DMS153 (cell line): ENCODE data around the gene SZT2.

Experiments used
- DNase-seq: peaks from one replicate; lab custom pipeline; 2025; lab: John Stamatoyannopoulos, UW

Gene SZT2

GRCh38 chr1:43441894-43442637 lies 52.4 kb downstream of the SZT2 start:
- no peak for DNase-seq

DNA sequence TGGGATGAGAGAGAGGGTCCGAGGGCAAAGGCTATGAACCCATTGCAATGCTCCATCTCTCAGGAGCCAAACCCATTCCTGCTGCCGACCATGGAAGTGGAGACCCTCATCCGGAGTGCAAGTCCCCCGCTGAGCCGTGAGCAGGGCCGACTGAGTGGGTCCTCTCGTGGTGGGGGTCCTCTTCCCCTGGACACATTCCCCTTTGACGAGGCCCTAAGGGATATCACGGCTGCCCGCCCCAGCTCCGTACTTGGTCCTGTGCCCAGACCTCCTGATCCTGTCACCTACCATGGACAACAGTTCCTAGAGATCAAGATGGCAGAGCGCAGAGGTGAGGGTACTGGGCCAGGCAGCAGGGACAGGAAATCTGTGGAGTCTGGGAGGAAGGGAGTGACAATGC lies 53.1 kb downstream of the SZT2 start:
- no peak for DNase-seq

DNA sequence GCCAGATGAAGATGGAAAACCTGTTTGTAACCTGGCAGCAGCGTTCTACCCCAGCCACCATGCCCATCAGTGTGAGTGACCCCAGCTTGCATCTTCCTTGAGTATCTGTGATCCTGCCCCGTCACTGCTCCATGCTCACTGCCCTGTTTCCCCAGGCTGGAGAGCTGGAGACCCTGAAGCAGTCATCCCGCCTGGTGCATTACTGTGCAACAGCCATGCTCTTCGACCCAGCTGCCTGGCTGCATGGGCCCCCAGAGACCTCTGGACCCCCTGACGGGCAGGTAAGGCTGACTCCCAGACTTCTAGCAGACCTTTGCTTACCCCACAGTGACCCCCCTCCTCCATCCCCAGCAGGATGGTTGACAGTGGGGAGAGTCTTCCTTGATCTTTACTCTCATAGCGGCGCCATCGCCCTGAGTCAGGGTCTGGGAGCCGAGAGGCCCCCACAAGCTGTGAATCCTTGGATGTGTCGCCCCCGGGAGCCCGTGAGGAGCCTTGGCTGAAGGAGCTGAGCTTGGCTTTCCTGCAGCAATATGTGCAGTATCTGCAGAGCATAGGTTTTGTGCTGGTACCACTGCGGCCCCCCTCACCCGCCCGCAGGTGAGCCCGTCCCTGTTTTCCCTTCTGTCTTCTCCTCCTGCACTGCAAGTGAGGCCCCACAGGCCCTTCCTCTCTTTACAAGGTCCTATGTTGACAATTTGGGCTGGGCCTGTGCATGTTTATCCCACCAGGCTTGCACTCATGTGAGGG lies 53.7 kb downstream of the SZT2 start:
- no peak for DNase-seq

- no peak for DNase-seq
Observed at GRCh38 chr1:43444151-43444828, 54.6 kb downstream of the SZT2 start.

DNA sequence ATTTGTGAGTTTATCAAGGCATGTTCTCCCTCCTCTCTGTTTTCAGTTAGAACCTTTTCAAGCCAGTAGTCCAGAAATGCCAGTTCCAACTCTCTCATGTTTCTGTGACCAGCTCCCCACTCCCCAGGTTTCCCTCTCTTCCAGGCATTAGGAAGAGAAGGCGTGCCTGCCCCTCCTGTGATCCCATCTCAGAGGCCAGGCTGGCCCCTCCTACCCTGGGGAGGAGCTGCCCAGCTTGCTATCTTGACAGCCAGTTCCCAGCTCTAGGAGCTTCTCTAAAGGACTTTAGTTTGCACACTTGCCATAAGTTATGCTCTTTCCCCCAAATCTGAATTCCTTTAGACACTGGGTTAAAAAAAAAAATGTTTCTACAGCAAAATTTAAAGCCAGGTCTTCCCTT lies 55.1 kb downstream of the SZT2 start:
- no peak for DNase-seq

DNA sequence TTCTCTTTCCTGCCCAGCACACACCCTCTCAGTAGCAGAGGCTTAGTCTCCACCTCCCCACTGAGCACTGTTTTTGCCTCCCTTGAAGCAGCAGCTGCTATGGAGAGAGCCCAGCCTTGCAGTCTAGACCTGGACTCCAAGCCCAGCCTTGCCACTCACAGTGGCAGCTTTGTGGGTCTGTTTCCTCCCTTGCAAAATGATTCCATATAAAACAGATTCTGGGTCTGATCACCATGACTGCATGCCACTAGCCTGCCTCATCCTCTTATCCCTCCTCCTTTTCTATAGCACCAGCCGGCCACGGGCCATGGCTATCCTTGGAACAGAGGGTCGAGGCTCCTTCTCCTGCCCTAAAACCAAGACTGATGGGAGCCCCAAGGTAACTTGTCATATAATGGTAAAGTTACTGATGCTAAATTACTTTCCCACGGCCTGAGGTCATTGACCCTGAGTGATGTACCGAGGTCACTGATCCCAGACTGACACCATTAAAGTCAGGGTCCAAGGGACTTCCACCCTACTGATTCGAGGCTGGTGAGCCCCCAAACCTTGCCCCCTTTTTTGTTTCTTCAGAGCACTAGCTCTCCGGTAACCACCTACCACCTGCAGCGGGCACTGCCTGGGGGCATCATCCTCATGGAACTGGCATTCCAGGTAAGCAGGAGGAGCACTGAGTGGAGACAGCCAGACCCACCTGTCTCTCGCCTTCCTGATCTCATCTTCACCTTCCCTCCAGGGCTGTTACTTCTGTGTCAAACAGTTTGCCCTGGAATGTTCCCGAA lies 56.1 kb downstream of the SZT2 start:
- no peak for DNase-seq

- DNase-seq, result no peak
Observed at GRCh38 chr1:43446388-43446740, 56.7 kb downstream of the SZT2 start.

GRCh38 chr1:43446881-43447835 lies 57.5 kb downstream of the SZT2 start:
- no peak for DNase-seq

DNA sequence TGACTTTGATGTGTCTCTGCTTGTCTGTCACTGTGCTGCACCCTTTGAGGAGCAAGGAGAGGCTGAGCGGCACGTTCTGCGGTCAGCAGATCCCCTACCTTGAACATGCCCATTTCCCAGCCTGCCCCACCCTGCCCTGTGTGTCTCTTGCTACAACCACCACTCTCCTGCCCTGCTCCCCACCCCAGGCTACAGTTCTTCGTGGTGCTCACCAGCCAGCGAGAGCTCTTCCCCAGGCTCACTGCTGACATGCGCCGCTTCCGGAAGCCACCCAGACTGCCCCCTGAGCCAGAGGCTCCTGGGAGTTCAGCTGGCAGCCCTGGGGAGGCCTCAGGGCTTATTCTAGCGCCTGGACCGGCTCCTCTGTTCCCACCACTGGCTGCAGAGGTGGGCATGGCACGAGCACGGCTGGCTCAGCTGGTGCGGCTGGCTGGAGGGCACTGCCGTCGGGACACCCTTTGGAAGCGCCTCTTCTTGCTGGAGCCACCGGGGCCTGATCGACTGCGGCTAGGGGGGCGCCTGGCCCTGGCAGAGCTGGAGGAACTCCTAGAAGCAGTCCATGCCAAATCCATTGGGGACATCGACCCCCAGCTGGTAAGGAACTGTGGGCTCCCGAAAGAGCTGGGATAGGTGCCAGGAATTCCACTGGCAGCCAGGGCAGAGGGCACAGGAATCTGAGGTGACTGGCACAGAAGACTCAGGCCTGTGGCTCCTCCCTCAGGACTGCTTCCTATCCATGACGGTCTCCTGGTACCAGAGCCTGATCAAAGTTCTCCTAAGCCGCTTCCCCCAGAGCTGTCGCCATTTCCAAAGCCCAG lies 58.4 kb downstream of the SZT2 start:
- DNase-seq, result no peak

GRCh38 chr1:43448955-43449707 lies 59.4 kb downstream of the SZT2 start:
- DNase-seq, result no peak

DNA sequence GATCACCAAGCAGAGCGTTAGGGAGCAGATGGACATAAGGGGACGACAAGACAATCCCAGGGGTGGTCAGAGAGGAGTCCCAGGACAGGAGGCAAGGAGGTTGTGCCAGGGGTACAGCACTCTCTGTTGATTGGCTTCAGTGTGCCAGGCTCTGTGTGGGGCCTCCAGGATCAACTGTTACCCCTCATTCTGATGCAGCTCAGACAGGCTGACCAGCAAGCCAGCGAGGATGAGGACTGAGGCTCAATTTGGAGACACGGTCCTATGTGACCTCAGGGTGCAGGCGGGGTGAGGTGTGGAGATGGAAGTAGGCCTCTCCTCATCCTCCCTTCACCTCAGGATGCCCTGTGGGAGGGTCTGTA lies 60.0 kb downstream of the SZT2 start:
- DNase-seq, result no peak

DNA sequence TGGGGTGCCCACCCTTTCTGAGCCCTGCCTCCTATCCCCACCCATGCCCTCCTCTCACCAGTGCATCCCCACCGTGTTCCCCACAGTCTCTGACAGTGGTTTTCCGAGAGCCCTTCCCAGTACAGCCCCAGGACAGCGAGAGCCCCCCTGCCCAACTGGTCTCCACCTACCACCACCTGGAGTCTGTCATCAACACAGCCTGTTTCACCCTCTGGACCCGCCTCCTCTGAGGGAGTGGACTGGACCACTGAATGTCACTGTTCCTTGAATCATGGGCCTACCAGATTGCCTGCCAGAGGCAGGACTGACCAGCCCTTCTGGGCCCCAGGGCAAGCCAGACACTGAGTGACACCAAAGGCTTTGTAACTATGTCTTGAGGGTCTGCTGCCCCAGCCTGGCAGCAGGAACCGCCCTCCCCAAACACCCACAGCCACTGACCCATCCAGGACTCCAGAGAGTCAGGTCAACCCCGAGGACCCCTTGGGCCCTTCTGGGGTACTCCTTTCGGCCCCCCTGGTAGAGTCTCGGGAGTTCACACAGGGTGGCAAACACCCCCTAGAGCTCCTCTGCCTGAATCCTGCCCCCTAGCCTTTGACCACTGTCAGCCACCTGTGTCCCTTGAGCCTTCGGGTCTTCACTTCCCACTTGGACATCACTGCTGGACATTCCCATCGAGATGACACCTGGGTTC lies 60.7 kb downstream of the SZT2 start:
- DNase-seq, result no peak

DNA sequence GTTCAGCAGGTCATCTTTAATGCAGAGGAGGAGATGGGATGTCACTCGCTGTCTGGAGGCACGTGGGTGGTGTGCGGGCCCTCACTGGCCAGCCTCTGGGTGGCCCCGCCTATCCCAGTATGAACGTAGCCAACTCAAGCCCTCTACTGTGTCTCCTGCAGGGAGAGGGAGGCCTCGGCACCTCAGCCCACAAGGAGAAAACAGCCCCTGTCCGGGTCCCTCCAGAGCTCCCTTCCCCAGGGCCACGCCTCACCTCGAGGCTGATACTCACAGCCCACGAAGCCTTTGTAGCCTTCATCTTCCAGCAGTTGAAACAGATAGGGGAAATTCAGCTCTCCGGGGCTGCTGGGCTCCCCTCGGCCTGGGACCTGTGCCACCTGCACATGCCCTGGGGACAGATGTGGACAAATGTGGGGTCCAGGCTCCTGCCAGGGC lies 61.5 kb downstream of the SZT2 start:
- DNase-seq, result no peak

DNA sequence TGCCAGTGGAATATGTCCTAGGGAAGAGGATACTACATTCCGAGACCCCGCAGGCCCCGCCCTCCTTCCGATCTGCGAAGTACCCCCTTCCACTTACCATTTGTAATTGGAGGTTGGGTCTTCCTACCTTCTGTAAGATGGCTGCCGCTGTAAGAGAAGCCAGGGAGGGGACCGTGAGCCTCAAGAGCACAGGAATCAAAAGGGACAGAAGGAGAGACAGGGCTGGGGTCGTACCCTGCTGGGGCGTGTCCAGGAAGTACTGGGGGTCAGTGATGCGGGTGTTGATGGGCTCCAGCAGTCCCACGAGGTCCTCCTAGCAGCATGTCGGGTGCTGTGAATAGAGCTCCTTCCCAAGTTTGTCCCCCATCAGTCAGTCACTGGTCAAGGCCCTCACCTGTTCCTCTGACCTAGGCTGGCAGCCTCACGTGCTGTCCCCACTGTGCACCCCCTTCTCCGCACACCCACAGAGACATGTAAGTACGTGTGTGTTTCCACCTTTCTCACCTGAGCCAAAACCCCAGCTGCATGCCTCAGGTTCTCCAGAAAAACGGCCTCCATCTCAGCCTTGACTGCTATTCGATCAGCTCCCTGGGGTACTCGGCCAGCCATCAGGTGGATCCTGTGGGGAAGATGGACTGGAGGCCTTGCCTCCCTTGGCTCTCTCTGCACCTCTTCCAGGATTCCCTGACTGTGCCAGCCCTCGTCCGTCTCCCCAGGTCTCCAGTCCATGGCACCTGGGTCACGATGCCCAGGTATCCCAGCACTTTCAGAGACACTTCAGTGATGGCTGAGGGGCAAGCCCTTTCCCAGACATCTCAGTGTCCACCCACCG lies 62.2 kb downstream of the SZT2 start:
- no peak for DNase-seq

- DNase-seq, result peak; percentile 48
Observed at GRCh38 chr1:43452789-43453441, 63.2 kb downstream of the SZT2 start.

DNA sequence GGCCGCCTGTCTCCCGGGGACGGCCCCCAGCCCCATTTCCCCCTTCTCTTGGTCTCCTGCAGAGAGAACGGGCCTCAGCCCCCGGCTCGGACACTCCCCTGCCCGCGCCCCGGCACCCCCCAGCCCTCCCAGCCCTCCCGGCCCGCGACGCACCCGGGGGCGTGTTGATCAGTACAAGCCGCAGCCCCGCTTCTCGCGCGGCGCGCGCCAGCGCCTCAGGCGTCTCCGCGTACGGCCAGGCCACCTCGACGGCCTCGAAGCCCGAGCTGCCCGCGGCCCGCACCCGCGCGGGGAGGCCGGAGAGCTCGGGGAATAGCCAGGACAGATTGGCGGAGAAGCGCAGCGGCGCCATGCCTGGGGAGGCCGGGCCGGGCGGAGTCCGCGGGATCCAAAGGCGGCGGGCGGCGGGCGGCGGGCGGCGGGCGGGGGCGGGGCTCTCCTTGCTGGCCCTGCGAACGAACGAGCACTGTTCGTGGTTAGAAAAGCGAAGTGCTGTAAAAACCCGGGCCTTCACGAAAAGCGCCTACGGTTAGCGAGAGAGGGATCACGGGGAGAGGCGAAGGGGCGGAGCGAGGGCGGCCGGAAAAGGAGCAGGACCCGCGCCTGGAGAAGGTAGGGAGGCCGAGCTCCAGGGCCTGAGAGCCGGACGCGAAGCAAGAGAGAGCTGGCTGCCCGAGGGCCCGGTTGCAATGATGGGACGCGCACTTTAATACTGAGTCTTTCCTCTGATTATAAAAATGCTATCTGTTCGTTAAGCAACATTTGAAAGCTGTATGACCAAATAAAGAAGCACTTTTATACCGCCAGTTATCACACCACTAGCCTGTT lies 64.0 kb downstream of the SZT2 start, which contains the start of gene HYI:
HYI (minus strand) TSS at position 490 of the 828 bp plus-strand sequence; CDS start at position 352, 138 bp downstream.
- peak; percentile 93 for DNase-seq
